Measurements from ENCODE around the gene POLG.
A peak's percentile ranks its signal among the peaks of the same experiment; 100 is the strongest.

The POLG gene

DNA sequence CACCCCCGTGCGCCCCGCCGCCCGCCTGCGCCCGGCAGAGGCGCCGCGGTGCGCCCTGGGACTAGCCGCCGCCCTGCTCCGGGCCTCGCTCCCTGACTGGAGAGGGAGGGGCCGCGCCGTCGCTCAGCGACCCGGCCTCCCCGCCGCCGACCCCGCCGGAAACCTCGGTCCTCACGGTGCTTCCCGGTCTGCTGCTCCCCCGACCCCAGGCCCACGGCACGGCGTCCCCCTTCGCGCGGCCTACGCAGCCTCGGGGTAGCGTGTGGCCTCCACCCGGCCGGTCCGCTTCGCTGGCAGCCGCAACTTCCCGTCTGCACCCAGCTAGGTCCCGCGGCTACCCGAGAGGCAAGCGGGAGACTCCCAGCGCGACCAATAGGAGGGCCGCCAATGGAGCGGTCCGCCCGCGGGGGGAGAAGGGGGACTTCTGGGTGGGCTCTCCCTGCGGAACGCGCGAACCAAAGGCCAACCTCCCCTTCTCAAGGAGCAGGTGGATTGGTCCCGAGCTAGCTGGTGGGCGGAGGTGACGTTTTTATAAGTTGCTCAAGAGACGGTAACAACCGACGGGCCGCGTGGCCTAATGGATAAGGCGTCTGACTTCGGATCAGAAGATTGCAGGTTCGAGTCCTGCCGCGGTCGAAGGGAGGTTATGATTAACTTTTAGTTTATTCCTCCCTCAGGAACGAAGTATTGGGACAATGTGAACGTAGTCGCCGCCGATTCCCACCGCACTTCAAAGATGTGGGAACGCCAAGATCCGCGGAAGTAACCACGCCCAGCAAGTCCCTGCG lies at the start of gene POLG:
POLG (minus strand) TSS at position 315 of the 788 bp plus-strand sequence. CDS start 1,070 bp downstream, outside the sequence.
- peak; percentile 98 to 100 (median 98) for DNase-seq

- no peak for DNase-seq
These were observed 49.6 kb upstream of the POLG start for GRCh38 chr15:89384176-89384604.

DNA sequence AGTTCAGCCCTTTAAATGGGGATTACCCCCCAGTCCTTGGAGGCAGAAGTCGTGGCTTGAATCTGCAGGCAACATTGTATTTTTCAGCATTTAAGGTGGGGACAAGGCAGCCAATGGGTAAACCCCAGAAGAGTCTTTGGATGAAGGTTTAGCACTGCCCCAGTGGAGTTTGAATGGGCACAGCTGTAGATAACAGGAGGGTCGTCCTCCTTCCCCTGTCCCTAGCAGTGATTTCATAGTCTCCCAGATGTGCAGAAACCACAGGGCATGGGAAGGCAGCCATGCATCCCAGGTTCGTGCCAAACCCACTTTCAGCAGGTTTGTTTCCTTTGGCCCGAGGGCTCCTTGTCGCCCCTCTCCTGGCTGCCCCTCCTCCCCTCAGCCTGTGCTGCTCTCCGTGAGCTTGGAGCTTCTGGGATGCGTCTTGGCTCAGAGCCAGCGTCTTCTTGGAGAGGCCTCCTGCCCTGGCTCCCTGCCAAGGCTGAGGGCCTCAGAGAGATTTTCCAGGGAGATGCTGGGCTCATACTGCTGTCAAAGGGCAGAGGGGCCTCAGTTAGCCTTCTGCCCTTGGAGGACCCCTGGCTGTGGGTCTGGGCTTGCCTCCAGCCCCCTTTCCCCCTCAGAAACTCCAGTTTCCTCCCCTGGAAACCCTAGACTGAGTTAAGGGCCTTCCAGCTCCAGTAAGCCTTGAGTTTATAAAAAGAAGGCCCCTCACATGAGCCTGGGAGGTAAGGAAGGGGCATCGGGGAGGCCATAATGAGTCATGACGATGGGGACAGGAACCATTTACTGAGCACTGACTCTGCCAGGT lies 48.9 kb upstream of the POLG start:
- no peak for DNase-seq

DNA sequence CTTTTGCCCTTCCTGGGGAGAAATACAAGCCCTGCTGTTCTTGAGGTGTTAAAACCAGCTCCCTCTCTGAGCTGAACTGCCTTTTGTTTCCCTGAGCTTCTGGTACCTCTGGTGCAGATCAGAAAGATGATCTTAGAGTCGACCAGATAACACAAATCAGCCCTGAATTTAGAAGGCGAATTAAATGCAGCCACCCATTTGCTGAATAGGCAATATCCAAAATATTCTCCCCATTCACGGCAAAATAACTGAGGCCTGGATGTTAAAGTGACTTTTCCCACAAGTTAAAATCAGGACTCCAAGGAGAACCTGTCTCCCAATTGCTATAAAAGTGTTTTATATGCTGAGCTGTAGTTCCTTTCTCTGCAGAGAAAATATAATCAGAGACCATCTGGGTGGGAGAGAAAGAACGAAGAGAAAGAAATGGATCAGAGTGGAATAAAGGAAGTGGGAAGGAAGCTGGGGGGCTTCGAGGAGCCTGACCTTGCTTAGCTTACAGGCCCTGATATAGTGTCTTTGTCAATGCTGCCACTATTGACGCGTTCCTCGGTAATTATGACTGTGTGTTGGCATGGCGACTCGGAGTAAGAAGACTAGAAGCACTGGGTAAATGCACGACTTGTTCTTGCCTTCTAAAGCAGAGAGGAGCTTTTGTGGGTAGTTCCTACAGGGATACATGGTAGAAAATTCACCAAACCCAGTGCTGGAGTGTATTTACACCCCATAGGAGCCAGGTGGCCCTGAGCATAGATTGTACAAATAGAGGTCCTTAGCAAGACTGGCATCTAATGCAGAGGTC lies 47.5 kb upstream of the POLG start:
- no peak for DNase-seq

DNA sequence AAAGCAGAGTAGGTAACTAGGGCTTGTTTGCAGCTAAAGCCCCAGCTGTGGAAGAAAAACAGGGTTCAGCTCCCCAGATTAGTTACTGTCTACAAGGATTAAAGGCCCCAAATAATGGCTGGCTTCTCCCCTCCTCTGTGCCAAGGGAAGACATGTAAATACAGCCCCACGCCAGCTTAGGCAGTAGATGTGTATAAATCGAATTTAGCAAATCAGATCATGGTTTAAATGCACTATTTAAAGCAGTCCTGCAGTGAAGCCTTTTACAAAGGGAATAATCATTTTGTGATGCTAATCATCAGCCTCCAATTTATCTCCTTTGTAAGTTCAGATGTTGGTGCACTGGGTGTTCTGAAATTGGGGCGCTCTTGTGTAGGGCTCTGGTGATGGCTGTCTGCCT lies 46.7 kb upstream of the POLG start:
- DNase-seq = no peak

DNA sequence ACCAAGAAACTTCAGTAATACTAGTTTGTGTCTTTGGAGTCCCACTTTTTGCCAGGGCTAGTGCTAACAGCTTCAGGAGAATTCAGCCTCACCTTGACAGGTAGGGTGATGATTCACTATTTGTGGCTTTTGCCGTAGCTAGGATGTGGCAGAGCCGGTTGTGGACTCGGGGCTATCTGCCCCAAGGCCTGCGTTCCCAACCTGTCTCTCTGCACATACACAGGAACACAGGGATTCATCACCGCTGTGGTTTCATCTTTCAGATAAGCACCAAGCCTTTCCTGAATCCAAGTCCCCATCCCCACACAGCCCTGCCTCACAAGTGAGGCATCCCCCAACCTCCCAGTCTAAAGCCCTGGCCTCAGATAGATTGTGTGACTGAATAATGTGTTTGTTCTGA lies 45.2 kb upstream of the POLG start:
- no peak for DNase-seq

DNA sequence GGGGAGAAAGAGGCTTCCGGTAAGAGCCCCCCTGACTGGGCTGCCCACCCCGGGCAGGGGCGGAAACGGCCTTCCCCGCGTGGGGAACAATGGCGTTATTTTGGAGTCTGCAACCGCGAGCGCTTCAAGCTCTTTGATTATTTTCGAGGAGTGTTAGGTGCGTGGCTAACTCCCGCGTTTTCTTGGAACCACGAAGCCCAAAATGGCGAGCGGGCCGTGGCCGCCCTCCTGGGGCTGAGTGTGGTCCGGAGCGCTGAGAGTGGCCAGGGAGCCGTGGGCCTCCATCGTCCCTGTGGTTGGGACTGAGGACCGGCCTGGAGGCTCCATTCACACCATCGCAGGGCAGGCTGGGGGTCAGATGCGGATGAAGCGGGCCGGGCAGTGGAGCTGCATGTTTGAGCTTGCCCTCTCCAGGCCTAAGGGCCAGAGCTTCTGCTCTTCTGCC lies 44.6 kb upstream of the POLG start:
- no peak for DNase-seq

- DNase-seq = no peak
These were observed 43.9 kb upstream of the POLG start for GRCh38 chr15:89378296-89379151.

DNA sequence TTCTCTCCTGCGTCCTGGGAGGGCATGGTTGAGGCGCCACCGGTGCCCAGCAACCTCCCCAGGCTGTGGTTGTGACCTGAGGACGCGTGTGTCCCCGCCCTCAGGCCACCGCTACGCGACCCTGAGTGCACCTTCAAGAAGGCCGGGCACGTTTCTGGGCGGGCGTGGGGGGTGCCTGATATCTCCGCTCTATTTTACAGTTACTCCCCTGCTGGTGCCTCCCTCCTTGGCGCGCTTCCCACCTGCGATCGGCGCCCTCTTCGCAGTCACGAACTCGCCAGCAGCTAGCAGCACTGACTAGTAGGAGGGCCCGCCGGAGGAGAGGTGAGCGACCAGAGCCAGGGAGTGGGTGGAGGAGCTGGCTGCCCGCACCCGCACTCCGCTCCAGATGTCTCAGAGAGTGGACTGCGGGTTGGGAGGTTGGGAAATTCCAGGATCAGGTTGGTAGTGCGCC lies 43.2 kb upstream of the POLG start:
- DNase-seq = no peak

- no peak for DNase-seq
These were observed 42.6 kb upstream of the POLG start for GRCh38 chr15:89377024-89377841.

DNA sequence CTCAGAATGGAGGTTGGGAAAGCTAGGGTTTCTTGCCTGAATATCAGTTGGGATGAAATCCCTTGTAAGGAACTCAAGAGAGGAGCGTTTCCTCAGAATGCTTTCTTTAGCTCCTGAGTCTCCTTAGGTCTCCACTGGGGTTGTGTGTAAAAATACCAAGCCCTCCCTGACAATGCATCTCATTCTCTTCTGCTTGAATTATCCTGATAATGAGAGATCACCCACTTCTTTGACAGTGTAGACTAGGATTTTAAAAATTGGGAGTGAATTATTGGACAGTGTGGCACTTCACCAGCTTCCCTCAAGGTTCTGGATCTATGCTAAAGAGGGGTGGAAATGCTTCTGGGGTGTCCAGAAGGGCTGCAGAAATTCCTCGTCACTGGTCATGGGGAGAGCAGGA lies 41.8 kb upstream of the POLG start:
- no peak for DNase-seq

DNA sequence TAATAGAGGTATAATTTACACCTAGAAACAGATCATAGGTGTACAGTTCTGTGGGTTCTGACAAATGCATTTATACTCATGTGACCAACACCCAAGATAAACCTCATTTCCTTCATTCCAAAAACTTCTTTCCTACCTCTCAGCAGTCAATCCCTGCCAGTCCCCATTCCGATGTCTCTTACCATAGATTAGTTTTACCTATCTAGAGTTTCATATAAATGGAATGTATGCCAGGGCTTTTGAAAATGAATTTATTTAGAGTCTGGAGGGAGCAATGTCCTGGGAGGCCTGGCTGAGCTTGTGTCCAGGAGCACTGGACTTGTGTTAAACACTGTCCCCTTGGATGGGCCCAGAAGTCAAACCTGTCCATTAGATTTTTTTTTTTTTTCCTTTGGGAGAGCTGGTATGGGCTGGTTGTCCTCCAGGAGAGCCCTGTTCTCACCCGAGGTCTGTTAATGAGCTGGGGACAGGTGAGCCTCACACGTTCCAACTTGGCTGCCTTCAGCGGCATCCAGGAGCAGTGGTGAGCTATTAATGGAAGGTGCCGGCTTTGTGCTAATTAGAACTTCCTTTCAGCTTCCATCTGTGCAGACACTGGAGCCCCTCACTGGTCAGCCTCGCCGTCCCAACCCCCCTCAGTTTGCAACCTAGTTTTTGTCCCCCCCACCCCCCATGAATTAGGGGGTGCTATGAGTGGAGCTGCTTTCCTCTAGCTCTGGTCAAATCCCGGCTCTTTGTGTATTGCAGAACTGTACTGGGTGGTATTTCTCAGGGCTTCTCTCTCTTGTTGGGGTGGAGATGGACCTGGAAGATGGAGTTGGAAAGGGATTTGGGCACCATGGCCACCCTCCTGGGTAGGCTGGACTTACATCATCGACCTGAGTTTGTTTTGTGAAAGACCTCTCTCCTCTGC lies 40.7 kb upstream of the POLG start:
- DNase-seq = no peak

GRCh38 chr15:89374086-89374981 lies 39.7 kb upstream of the POLG start:
- no peak for DNase-seq

DNA sequence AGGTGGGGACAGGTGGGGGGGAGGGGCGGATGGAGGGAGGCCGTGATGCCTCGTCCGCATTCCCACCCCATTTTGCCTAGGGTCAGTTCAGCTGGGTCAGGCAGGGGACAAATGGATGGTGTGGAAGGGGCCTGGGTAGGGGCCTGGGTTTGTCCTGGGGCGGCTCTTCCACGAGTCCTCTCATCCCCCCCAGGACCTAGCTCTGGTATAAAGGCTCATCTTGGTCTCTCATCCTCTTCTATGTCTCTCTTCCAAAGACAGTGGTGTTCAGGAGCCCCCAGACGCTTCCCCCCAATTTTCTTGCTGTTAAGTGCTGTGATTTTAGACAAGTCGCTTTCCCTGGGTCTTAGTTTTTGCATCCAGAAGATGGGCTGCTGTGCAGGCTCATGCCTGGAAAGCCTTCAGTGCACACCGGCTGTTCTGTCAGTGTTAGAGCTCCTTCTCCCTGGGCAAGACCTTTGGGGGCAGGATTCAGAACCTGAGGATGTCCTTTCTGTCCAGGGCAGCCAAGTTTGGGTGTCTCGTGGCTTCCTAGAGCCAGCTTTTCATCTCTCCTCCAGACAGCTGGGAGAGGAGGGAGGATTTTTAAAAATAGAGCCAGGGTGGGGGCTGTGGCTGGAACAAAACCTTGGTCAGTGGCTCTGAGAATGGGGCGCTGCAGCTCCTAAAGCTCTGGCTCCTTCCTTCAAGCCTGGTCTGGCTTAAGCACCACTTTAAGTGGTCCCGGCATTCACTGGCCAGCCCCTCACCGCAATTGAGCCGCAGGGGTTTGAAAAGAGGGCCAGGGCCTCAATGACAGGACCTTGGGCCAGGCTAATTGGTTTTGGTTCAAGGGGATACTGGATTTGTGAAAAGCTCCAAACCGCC lies 37.7 kb upstream of the POLG start:
- no peak for DNase-seq

DNA sequence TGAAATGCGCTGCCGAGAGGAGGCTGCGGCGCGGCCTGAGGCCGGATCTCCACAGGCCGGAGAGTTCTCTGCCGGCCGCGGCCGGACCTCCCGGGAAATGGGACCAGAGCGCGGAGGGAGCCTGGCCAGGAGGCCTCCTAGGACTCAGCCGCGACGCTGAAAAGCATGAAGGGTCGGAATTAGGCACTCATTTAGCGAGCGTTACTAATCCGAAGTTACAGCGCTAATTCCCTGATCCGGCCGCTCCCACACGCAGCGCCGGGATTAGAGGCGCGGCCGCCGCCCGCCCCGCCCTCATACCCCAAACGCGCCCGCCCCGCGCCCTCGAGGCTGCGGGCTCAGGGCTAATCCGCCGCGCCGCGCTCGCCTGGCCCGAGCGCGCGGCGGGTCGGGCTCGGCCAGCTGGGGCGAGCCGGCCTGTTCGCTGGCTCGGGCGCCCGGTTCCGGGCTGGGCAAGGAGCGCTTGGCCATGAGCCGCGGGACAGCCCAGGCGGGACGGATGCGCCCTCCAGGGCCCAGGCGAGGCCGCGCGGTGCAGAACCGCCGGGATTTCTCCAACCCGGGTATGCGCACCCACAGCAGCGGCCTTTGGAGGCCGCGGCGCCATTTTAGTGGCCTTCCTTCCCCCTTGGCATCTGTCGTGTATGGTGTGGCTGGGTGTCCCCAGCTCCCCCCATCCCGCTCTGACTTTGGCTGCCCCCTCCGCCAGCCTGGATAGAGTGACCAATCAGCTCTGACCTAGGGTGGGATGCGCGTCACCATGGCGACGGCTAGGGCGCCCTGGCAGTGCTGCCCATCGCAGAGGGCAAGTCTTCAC lies 36.8 kb upstream of the POLG start:
- no peak for DNase-seq

DNA sequence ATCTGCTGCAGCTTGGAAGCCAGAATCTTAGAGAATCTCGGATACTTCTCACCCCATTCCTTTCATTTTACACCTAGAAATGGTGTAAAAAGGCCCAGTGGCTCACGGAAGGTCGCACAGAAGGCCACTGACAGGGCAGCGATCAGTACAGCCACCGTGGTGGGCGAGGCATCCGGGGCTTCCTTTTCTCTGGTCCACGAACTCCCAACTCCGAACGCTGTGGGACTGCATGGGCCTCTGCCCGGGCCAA lies 36.3 kb upstream of the POLG start:
- no peak for DNase-seq

Measured in activated naive CD4-positive, alpha-beta T cell (primary cell).